K562 (cell line): ENCODE data around the gene TMEM143. TPM values are rescaled to one million over a fixed set of nuclear protein-coding genes. Genes with fewer than 3 reads are reported as not detected.

Source experiments
- BRD9 ChIP-seq: fragments of 450-650 bp; IDR thresholded peaks from 2 replicates; pipeline ENCODE4 v1.6.1; 2018; ENCODE audit warnings: low read depth; ENCODE audit not compliant: partially characterized antibody
- ETS1 ChIP-seq: conservative IDR thresholded peaks from 2 replicates; pipeline ENCODE4 v1.6.1; 2011; ENCODE audit warnings: low read depth, mild to moderate bottlenecking, low read length; ENCODE audit not compliant: control insufficient read depth
- GTF2B ChIP-seq: IDR thresholded peaks from 2 replicates; pipeline ENCODE4 v1.6.1; 2011; ENCODE audit not compliant: insufficient read length; ENCODE audit errors: extremely low read depth
- HDAC3 ChIP-seq: fragments of 450-650 bp; IDR thresholded peaks from 2 replicates; pipeline ENCODE4 v1.6.1; 2018; ENCODE audit warnings: borderline replicate concordance, mild to moderate bottlenecking, moderate library complexity; ENCODE audit not compliant: partially characterized antibody
- JUND ChIP-seq, 2 experiments: IDR thresholded peaks; 2 replicates in 1 of 2; 3 replicates in 1 of 2; pipeline ENCODE4 v1.6.1; 2011; ENCODE audit warnings: borderline replicate concordance in 2 of 2, low read depth in 2 of 2, low read length in 2 of 2, improper control_type of control experiment in 1 of 2, missing biosample characterization in 1 of 2, missing genetic modification characterization in 1 of 2, missing genetic modification reagents in 1 of 2
- MEF2D ChIP-seq: conservative IDR thresholded peaks from 2 replicates; pipeline ENCODE4 v1.6.1; 2016; ENCODE audit warnings: low read depth, missing genetic modification characterization, missing compliant biosample characterization
- POLR2G ChIP-seq: fragments of 200-400 bp; formaldehyde crosslinking; IDR thresholded peaks from 2 replicates; pipeline ENCODE4 v1.6.1; 2017; ENCODE audit warnings: low read depth, mild to moderate bottlenecking, antibody characterized with exemption, low read length, moderate library complexity
- SETDB1 ChIP-seq: IDR thresholded peaks from one replicate; pipeline ENCODE4 v1.6.1; 2012; ENCODE audit warnings: low read length, control low read depth, inconsistent platforms
- SIRT6 ChIP-seq: IDR thresholded peaks from one replicate; pipeline ENCODE4 v1.6.1; 2012; ENCODE audit warnings: low read depth, mild to moderate bottlenecking, control low read depth, inconsistent platforms, low read length, moderate library complexity
- SNAPC5 ChIP-seq: fragments of 250-450 bp; sonication (Bioruptor Pico); IDR thresholded peaks from 2 replicates; pipeline ENCODE4 v1.8.0; 2021; ENCODE audit warnings: moderate library complexity, mild to moderate bottlenecking, inconsistent platforms
- ZBTB40 ChIP-seq, 2 experiments: fragments of 450-650 bp in 1 of 2; sonication (generic) in 1 of 2; formaldehyde crosslinking in 1 of 2; IDR thresholded peaks; 2 replicates each; pipeline versions ENCODE4 v1.7.1 to v1.9.0; 2016 to 2022; ENCODE audit warnings: inconsistent platforms in 1 of 2, mild to moderate bottlenecking in 1 of 2, missing genetic modification reagents in 1 of 2
- ZBTB7A ChIP-seq: IDR thresholded peaks from 2 replicates; pipeline ENCODE4 v1.6.1; 2011; ENCODE audit warnings: low read depth, mild to moderate bottlenecking, low read length, moderate library complexity, borderline replicate concordance; ENCODE audit not compliant: control insufficient read depth
- ZNF121 ChIP-seq: sonication (generic); formaldehyde crosslinking; conservative IDR thresholded peaks from 2 replicates; pipeline ENCODE4 v1.8.0; 2022; ENCODE audit warnings: missing genetic modification reagents
- ZNF589 ChIP-seq: fragments of 200-800 bp; sonication (Bioruptor generic); IDR thresholded peaks from 2 replicates; pipeline ENCODE4 v1.6.1; 2016; ENCODE audit warnings: low read depth, missing genetic modification characterization, missing compliant biosample characterization
- ZSCAN29 ChIP-seq: fragments of 450-650 bp; IDR thresholded peaks from 2 replicates; pipeline ENCODE4 v1.6.1; 2017
- polyA plus RNA-seq, 8 experiments: library from polyadenylated mRNA; depleted of rRNA in 4 of 8; stranded (reverse) in 5 of 8; unstranded in 3 of 8; fragments of >200 nt; fragmentation: Nextera tagmentation in 2 of 8; fragmentation: Illumina TruSeq in 1 of 8; extraction: Ambion mirVana in 2 of 8; extraction: Trizol in 1 of 8; gene quantifications; 2 replicates each; pipeline versions ENCODE4 v1.2.1 to v1.2.3, GENCODE V29; 2011 to 2014; ENCODE audit warnings: inconsistent platforms in 1 of 8, missing spikeins in 1 of 8
- total RNA-seq, 7 experiments: library from RNA; depleted of rRNA in 6 of 7; stranded (reverse); fragments of >200 nt in 6 of 7; fragmentation: Illumina TruSeq in 2 of 7; extraction: Trizol in 2 of 7; gene quantifications; 2 replicates each; pipeline versions ENCODE4 v1.2.1 to v1.2.3, GENCODE V29; 2011 to 2021; ENCODE audit warnings: low replicate concordance in 1 of 7

Gene TMEM143
- total and polyA plus RNA-seq, 9 of the 15 experiments (the other 6 are each of a cell fraction or from before 2014, with no cell fraction given) = 0.66 to 8.8 (median 4.3) TPM

GRCh38 chr19:48363500-48363809 lies 285 bp downstream of the TMEM143 start (continued):
- peak; percentile 74; the same call in 1 of the 2 replicates for TF ChIP-seq ZBTB40 (IDR thresholded peaks at IDR 0.05)
- TF ChIP-seq ZBTB40 (CRISPR knock-in tag; IDR thresholded peaks at IDR 0.05) = no peak
- TF ChIP-seq SNAPC5 (CRISPR knock-in tag) = no peak
- TF ChIP-seq SETDB1 = no peak
- peak; percentile 33 for TF ChIP-seq POLR2G
- TF ChIP-seq ETS1 = no peak
- TF ChIP-seq GTF2B = no peak
- TF ChIP-seq SIRT6 = no peak
- peak; percentile 63 for TF ChIP-seq BRD9
- no peak; the same call in 1 of the 2 replicates for TF ChIP-seq MEF2D
- peak; percentile 81; the same call in 1 of the 2 replicates for TF ChIP-seq ZNF589 (CRISPR knock-in tag)
- TF ChIP-seq ZNF121 (CRISPR knock-in tag) = no peak
- peak; percentile 91 for TF ChIP-seq ZBTB7A
- no peak for TF ChIP-seq JUND (IDR thresholded peaks at IDR 0.05; ENCODE audit: borderline replicate concordance, low read depth, low read length)
- 0 out of 3 replicates have a peak, but pooled peaks have one; percentile 8 for TF ChIP-seq JUND (tag; IDR thresholded peaks at IDR 0.05; ENCODE audit: borderline replicate concordance, low read depth, low read length)
- no peak for TF ChIP-seq HDAC3
- TF ChIP-seq ZSCAN29 = 0 out of 2 replicates have a peak, but pooled peaks have one; percentile 40
